ENCODE data around the gene PAQR9.

The PAQR9 gene

DNA sequence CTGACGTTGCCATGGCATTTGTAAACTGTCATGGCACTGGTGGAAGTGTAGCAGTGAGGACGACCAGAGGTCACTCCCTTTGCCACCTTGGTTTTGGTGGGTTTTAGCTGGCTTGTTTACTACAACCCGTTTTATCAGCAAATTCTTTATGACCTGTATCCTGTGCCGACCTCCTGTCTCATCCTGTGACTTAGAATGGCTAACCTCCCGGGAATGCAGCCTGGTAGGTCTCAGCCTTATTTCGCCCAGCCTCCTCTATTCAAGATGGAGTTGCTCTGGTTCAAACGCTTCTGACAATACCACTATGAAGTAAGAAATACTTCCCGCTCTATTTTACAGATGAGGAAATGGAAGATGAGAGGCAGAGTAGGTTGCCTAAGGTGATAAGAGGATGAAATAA lies 16.6 kb downstream of the PAQR9 start:
- TF ChIP-seq TAF1 (IDR thresholded peaks at IDR 0.05; ENCODE audit: borderline replicate concordance, insufficient read depth, low read length) (no peak), SIN3A (IDR thresholded peaks at IDR 0.05; ENCODE audit: borderline replicate concordance, insufficient read depth, low read length) (no peak), FOXP2 (optimal IDR thresholded peaks at IDR 0.05; ENCODE audit: borderline replicate concordance, extremely low read depth, extremely low read length, insufficient read depth) (no peak), POLR2AphosphoS5 (IDR thresholded peaks at IDR 0.05; ENCODE audit: low read depth, low read length) (no peak)
- TF ChIP-seq, protein P1, sequence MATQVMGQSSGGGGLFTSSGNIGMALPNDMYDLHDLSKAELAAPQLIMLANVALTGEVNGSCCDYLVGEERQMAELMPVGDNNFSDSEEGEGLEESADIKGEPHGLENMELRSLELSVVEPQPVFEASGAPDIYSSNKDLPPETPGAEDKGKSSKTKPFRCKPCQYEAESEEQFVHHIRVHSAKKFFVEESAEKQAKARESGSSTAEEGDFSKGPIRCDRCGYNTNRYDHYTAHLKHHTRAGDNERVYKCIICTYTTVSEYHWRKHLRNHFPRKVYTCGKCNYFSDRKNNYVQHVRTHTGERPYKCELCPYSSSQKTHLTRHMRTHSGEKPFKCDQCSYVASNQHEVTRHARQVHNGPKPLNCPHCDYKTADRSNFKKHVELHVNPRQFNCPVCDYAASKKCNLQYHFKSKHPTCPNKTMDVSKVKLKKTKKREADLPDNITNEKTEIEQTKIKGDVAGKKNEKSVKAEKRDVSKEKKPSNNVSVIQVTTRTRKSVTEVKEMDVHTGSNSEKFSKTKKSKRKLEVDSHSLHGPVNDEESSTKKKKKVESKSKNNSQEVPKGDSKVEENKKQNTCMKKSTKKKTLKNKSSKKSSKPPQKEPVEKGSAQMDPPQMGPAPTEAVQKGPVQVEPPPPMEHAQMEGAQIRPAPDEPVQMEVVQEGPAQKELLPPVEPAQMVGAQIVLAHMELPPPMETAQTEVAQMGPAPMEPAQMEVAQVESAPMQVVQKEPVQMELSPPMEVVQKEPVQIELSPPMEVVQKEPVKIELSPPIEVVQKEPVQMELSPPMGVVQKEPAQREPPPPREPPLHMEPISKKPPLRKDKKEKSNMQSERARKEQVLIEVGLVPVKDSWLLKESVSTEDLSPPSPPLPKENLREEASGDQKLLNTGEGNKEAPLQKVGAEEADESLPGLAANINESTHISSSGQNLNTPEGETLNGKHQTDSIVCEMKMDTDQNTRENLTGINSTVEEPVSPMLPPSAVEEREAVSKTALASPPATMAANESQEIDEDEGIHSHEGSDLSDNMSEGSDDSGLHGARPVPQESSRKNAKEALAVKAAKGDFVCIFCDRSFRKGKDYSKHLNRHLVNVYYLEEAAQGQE (IDR thresholded peaks at IDR 0.05; ENCODE audit: insufficient read depth in 1 of 2, low read depth in 2 of 2, low read length in 2 of 2), result no peak

DNA sequence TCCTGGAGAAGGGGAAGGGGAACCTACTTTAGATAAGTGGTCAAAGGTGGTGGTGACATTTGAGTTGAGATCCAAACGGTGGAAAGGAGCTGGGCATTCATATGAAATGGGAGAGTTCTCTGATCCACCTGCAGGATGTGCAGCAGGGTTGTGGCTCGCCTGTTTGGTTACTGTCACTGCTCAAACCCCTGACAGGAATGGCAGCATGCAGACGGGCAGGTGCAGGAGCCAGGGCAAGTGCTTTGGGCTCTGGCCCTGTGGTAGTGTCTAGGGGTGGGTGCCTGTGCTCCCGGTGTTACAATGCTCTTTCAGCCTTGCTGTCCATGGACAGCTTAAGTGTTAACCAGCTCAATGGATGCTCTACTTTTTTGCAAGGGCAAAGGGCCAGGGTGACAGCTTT lies 18.5 kb downstream of the PAQR9 start:
- TF ChIP-seq SIN3A (IDR thresholded peaks at IDR 0.05; ENCODE audit: borderline replicate concordance, insufficient read depth, low read length) (no peak), POLR2AphosphoS5 (IDR thresholded peaks at IDR 0.05; ENCODE audit: low read depth, low read length) (no peak), FOXP2 (optimal IDR thresholded peaks at IDR 0.05; ENCODE audit: borderline replicate concordance, extremely low read depth, extremely low read length, insufficient read depth) (no peak), TAF1 (IDR thresholded peaks at IDR 0.05; ENCODE audit: borderline replicate concordance, insufficient read depth, low read length) (no peak)
- TF ChIP-seq, protein P1 (IDR thresholded peaks at IDR 0.05; ENCODE audit: insufficient read depth in 1 of 2, low read depth in 2 of 2, low read length in 2 of 2), result no peak

DNA sequence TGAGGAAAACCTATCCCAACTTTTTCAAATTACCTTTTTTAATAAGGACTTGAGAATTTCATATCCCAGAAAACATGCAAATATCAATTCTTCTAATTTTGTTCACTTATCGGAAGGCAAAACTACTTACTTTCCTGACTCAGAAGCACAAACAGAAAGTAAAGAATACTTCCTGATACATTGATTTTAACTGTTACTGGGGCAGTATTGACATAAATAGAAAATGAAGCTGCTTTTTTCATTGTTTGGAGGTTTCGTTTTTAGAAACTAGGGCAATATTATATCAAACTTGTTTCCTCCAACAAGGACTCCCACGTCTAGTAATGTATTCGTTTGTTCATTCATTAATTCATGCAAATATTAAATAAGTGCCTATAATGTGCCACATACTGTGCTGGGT lies 19.1 kb downstream of the PAQR9 start:
- TF ChIP-seq TAF1 (IDR thresholded peaks at IDR 0.05; ENCODE audit: borderline replicate concordance, insufficient read depth, low read length), result no peak
- no peak for TF ChIP-seq SIN3A (IDR thresholded peaks at IDR 0.05; ENCODE audit: borderline replicate concordance, insufficient read depth, low read length)
- TF ChIP-seq, protein P1 (IDR thresholded peaks at IDR 0.05; ENCODE audit: insufficient read depth in 1 of 2, low read depth in 2 of 2, low read length in 2 of 2), result no peak
- no peak for TF ChIP-seq POLR2AphosphoS5 (IDR thresholded peaks at IDR 0.05; ENCODE audit: low read depth, low read length)
- TF ChIP-seq FOXP2 (optimal IDR thresholded peaks at IDR 0.05; ENCODE audit: borderline replicate concordance, extremely low read depth, extremely low read length, insufficient read depth), result no peak

DNA sequence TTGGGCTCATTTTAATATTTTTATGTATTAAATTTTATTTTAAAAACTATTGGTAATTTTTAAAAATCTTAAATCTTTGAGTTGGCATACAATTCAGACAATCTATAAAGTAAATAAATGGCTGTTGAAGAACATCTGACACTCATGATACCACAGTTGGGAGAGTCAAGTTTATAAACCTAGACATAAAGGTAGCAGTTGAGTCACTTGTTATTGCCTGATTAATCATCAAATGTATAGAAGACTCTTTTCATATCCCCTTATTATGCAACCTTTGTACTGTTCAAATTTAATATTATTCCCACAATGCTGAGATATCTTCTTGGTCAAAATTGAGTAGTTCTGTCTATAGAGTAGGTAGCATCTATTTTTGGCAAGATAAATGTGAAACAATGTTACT lies 19.6 kb downstream of the PAQR9 start:
- TF ChIP-seq SIN3A (IDR thresholded peaks at IDR 0.05; ENCODE audit: borderline replicate concordance, insufficient read depth, low read length) (no peak), FOXP2 (optimal IDR thresholded peaks at IDR 0.05; ENCODE audit: borderline replicate concordance, extremely low read depth, extremely low read length, insufficient read depth) (no peak), TAF1 (IDR thresholded peaks at IDR 0.05; ENCODE audit: borderline replicate concordance, insufficient read depth, low read length) (no peak), POLR2AphosphoS5 (IDR thresholded peaks at IDR 0.05; ENCODE audit: low read depth, low read length) (no peak)
- TF ChIP-seq, protein P1 (IDR thresholded peaks at IDR 0.05; ENCODE audit: insufficient read depth in 1 of 2, low read depth in 2 of 2, low read length in 2 of 2), result no peak

DNA sequence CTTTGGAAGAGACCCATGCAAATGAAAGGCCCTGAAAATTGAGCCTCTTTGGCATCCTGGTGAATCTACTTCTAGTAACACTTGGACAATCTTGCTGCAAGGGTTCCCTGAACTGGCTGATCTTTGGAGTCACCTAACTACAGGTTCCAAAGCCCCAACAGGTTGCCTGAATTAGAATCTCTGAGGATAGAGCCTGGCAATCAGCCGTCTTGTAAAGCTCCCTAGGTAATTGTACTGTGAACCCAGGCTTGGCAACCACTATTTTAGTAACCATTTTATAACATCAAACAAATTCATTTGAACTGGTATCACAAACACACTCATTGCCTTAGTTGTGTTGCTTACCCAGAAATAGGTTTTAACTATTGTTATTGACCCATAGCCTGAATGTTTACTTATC lies 20.1 kb downstream of the PAQR9 start:
- no peak for TF ChIP-seq FOXP2 (optimal IDR thresholded peaks at IDR 0.05; ENCODE audit: borderline replicate concordance, extremely low read depth, extremely low read length, insufficient read depth)
- TF ChIP-seq, protein P1 (IDR thresholded peaks at IDR 0.05; ENCODE audit: insufficient read depth in 1 of 2, low read depth in 2 of 2, low read length in 2 of 2), result no peak
- no peak for TF ChIP-seq POLR2AphosphoS5 (IDR thresholded peaks at IDR 0.05; ENCODE audit: low read depth, low read length)
